Neural progenitor cell (in vitro differentiated cells): ENCODE data around the gene APOBEC3G.

Experiments
- EZH2 ChIP-seq: fragments of 200-600 bp; sonication (generic); IDR thresholded peaks from 2 replicates; pipeline ENCODE4 v1.6.1; 2017; ENCODE audit warnings: antibody characterized with exemption, mild to moderate bottlenecking, moderate library complexity
- TF ChIP-seq, protein P1 (sequence below): fragments of 200-600 bp; sonication (generic); IDR thresholded peaks from 2 replicates; pipeline ENCODE4 v1.5.1; 2017; ENCODE audit warnings: antibody characterized with exemption, mild to moderate bottlenecking

DNA sequence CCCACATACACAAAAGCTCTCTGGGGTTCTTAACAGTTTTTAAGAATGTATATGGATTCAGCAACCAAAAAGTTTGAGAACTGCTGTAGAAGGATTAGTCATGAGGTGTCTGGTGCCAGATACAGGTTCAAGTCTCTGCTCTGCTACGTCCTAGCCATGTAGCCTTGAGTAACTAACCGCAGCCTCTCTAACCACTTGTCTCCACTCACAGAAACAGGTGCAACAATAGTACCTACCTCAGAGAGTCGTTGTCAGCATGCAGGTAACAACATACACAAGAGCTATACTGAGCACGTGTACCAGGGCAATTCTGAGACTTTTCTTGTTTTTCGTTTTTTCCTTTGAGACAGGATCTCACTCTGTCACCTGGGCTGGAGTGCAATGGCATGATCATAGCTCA, 48.5 kb downstream of the APOBEC3G start:
- TF ChIP-seq, protein P1, sequence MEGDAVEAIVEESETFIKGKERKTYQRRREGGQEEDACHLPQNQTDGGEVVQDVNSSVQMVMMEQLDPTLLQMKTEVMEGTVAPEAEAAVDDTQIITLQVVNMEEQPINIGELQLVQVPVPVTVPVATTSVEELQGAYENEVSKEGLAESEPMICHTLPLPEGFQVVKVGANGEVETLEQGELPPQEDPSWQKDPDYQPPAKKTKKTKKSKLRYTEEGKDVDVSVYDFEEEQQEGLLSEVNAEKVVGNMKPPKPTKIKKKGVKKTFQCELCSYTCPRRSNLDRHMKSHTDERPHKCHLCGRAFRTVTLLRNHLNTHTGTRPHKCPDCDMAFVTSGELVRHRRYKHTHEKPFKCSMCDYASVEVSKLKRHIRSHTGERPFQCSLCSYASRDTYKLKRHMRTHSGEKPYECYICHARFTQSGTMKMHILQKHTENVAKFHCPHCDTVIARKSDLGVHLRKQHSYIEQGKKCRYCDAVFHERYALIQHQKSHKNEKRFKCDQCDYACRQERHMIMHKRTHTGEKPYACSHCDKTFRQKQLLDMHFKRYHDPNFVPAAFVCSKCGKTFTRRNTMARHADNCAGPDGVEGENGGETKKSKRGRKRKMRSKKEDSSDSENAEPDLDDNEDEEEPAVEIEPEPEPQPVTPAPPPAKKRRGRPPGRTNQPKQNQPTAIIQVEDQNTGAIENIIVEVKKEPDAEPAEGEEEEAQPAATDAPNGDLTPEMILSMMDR = no peak
- TF ChIP-seq EZH2 = no peak
